GM19238 (cell line): ENCODE measurements around the gene NFKB1.
"Not testable (repeated sequence)": the region's sequence is repeated elsewhere in the genome, so short reads cannot be mapped to it uniquely, and the experiment has no call there.

ENCODE experiments used
- DNase-seq: peaks from one replicate; pipeline ENCODE4 v3.0.0; 2011; ENCODE audit warnings: low spot score; ENCODE audit not compliant: insufficient read length

NFKB1 gene

DNA sequence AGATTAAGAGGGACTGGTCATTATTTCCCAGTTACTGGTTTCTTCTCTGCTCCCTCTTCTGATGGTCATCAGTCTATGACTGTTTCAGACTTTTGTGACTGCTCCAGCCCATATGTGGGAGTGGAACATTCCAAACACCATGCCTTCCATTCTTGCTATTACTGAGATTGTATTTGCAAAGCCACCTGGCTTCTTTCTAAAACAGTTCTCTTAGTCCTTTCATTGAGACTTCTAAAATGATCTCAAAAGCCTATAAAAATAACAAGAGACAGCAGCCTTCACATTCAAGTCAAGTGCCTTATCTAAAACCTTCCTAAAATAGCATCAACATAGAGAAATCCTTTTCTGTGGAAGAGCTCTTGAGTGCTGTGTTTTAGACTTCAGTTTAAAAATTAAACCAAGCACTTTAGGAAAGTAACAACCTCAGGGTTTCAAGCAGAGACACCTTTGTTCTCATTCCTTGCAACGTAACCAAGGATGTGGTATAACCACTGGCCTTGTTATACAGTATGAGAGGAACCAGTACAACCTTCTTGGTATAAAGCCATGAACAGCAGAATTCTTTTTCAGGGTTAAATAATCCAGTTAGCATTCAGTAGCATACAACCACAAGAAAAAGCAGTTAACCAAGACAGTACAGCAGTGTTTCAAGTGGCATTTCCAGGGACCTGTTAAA, 97.1 kb downstream of the NFKB1 start:
- no peak for DNase-seq

DNA sequence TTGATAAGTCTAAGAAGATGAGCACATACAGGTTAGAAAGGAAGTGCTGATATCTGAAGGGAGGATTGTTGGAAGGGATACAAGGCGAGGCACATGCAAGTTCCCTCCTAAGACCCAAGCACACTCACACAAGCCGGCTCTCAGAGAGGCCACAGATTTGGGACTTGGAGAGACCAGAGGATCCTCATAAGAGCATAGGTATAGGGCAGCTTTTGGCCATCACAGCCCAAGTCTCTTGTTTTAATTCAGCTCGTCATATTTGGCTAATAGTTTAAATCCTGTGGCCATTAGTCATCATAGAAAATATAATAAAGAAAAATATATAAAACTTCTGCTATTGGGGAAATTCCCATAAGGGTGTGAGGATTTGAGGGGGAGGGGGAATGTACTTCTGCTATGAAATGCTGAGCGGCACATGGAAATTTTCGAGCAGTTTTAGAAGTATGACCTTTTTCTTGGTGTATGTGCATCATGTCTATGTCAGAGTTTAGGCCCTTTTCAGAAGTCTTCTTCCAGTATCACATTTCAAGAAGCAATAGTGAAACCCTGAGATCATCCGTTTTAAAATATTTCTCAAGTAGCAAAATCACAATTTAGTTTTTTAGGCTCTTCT, 97.7 kb downstream of the NFKB1 start:
- no peak for DNase-seq

DNA sequence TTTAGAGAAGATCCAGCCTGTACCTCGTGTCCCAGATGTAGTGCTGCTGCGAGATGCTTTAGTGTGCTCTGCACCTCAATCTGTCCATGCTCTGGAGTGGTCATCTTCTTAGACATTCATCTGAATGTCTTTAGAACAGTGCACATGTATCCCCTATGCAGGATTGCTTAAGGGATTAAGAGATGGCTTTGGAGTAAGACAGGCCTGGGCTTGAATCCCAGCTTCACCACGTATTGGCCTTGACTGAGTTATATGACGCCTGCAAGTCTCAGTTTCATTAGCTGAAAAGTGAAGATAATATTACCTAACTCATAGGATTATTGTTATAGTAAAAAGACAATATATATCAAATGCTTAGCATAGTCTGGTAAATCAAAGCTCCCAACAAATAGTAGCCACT, 98.3 kb downstream of the NFKB1 start:
- DNase-seq: no peak

DNA sequence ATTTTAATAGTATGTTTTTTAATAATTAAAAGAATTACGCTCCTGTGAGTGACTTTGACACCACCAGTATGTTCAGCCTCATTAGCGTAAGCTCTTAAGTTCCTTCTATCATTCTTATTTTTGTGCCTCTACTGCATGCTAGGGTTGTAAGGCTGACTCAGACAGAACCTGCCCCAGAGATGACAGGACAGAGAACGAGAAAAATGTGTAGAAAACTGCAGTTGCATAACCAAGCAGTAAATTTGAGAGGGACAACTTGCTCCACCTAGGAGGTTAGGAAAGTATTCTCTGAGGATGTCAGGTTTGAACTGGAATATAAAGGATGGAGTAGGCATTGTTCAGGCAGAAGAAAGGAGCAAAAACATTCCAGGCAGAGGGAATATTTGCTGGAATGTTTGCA, 98.7 kb downstream of the NFKB1 start:
- no peak for DNase-seq

DNA sequence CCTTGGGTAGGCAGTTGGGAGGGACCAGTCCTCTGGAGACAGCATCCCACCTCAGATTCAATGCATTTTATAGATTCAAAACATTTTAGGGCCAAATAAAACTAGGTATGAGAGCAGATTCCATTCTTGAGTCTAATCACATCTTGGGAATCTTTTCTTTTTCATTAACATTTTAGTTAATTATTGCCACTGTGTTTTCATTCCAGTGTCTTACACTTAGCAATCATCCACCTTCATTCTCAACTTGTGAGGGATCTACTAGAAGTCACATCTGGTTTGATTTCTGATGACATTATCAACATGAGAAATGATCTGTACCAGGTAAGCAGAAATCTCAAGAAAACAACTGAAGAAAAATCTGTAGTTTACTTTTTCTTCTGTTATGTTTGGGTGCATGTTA, 99.5 kb downstream of the NFKB1 start:
- no peak for DNase-seq

DNA sequence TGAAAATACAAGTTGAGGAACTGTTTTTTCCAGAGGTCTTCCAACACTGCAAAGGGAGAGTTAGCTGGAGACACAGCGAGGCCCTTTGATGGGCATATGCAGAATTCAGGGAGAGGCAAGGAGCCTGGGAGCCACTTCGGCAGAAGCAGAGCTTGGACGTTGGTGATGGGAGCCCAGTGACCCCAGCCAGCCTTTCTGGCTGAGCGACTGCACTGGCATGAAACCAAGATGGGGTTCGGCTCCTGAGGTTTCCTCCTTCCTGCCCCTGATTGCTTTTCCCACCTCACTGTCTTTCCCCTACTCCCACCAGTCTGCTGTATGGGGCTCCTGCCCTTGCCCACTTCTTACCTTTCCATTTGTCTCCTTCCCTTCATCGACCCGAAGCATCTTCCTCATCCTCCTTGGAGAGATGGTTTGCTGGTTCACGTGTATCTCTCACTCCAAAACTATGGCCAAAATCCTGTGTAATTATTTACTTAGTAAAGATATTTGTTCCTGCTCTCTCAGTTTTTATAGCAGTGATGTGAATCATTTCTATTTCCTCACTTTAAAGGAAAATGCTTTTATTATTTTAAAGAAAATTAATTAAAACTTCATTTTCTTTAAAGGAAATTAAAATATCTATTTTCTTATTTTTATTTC, 100.5 kb downstream of the NFKB1 start:
- DNase-seq: no peak

DNA sequence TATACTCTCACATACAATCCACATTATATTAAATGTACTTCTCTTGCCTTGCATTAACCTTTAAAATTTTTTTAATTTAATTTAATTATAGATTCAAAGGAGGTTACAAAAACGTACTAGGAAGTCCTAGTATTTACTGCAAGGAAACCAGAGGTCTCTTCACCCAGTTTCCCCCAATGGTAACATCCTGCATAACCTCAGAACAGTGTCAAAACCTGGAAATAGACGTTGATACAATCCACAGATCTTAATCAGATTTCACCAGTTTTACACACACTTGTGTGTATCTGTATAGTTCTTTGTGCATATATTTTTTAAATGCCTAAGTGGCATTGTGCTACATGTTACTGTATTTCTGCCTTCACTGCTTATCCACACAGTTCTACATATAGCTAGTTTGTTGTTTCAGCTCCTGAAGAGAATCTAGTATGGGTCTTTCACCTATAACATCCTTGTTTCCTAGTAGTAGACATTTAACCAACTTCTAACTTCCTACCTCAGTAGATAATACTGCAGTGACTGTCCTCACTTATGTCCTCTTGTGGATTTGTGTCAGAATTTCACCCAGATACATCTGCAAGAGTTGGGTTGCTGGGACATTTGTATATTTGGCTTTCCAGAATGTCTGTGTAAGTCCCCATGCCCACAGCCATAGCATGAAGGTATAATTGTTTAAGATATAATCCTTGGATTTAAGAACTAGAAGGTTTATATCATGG, 103.2 kb downstream of the NFKB1 start:
- DNase-seq: no peak

DNA sequence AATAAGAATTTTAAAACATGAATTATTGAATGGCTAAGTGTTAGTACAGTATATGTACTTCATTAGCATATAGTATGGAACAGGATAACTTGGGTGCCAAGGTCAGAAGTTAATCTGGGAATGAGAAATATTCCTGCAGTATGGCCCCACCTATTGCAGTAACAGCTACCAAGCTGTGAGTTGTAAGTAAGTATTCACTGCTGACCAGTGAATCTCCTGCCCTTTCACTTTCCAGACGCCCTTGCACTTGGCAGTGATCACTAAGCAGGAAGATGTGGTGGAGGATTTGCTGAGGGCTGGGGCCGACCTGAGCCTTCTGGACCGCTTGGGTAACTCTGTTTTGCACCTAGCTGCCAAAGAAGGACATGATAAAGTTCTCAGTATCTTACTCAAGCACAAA, 105.1 kb downstream of the NFKB1 start:
- DNase-seq: no peak

DNA sequence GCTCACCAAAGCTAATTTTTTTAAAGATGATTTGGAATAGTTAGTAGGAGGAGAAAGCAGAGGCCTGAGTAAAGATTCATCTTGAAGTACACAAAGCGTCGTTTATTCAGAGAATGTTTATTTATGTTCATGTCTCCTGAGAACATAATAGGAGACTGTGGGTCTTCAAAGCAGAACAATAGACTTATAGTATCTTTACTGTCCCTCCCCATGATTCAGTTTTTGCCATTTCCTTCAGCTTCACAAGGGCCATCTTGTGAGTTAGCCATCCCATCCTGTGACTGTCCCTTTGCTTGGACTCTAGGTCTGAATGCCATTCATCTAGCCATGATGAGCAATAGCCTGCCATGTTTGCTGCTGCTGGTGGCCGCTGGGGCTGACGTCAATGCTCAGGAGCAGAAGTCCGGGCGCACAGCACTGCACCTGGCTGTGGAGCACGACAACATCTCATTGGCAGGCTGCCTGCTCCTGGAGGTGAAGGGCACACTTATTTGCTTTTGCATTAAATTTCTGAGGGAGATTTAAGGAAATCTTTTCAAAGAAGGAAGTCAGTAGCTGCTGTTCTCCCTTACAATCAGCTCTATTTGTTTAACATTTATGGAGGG, 105.8 kb downstream of the NFKB1 start:
- DNase-seq: no peak

DNA sequence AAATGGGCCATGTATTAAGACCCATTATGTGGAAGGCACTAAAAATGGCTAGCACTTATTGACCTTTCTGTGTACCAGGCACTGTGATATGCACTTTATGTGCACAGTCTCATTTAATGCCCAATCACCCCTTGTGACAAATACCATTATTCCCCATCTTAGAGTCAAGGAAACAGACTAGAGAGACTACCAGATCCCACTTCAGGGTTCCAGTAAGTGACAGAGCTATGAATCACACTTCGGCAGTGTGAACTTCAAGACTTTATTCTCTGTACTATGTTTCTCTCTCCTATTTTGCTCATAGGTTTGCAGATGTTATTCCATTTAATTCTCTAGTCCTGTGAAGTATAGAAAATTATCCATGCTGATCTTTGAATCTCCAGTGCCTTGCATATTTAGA, 107.0 kb downstream of the NFKB1 start:
- DNase-seq: no peak

DNA sequence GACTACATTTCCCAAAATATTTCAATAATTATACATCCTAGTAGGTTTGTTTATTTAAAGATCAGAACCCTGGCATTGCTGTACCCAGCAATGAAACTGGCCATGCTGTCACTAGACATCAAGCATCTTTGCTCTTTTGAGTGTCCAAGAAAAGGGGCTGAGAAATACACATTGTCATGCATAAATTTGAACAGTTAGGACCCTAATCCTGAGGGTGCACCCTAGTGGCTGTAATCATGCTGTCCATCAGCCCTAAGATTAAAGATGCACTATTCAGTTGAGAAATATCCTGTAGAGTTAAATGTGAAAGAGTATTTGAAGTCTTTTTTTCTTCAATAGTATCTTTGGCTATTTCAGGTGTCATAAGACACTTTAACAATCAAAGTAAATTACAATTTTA, 108.8 kb downstream of the NFKB1 start:
- no peak for DNase-seq

DNA sequence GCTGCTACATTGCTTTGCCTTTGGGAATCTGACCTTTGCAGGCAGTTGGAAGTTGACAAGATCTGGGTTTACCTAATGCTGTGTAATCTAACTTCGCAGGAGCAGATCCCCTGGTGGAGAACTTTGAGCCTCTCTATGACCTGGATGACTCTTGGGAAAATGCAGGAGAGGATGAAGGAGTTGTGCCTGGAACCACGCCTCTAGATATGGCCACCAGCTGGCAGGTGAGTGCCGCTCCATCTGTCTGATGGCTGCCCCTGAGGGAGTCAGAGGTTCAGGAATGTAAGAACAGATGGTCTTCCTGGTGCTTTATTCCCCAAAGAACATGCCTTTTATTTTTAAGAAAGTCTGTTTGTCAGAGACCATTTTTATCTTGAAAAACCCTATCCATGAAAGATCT, 109.3 kb downstream of the NFKB1 start:
- DNase-seq: no peak

DNA sequence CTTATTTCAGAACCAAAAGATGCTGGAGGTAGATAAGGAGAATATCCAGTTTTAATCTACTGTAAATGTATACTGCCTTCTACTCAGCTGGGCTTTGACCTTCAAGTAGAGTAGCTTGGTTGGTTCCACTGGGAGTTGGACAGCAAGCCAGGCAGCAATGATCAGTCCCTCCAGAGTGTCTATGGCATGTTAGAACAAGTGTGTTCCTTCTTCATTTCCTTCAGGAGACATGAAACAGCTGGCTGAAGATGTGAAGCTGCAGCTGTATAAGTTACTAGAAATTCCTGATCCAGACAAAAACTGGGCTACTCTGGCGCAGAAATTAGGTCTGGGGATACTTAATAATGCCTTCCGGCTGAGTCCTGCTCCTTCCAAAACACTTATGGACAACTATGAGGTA, 111.1 kb downstream of the NFKB1 start:
- DNase-seq: no peak

DNA sequence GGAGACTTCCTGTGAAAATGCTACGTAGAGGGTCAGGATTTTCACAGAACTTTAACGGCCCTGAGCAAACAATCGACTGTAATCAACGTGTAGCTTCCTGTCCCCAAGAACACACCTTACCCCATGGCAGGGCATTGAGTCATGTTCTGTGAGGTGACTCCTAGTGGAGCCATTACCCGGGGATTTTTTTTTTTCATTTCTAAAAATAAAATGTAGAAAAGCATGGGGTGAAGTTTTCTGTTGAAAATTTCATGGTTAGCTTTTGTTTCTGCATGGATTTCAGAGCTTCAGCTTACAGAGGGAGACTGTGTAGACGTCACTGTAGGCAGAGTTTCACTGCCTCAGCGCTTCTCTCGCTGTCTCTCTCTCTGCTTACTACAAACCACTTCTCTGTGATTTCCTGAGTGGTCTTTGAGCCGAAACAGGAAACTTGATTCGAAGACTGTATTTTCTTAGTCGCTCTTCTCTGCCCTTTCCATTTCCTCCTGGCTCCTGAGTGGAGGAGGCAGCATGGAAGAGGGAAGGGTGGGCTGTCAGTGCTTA, 111.7 kb downstream of the NFKB1 start:
- no peak for DNase-seq

DNA sequence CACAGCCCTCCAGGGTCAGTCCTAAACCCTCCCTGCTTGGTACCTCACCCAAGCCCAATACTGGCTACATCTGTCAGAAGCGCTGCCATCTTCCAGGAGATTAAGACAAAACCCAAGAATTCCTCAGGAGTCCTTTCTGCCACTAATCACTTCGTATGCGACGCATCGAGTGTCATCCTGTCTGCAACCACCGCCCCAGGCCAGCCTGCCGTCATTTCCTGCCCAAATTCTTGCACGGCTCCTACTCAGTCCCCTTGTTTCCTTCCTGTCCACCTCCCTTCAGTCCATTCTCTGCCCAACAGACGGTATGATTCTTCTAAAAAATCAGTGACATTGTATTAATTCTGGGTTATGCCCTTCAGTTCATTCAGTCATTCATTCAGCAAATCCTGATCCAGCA, 113.6 kb downstream of the NFKB1 start:
- DNase-seq: no peak

DNA sequence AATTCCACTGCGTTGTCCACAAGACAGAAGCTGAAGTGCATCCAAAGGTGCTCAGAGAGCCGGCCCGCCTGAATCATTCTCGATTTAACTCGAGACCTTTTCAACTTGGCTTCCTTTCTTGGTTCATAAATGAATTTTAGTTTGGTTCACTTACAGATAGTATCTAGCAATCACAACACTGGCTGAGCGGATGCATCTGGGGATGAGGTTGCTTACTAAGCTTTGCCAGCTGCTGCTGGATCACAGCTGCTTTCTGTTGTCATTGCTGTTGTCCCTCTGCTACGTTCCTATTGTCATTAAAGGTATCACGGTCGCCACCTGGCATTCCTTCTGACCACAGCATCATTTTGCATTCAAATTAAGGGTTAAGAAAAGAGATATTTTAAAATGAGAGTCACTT, 115.5 kb downstream of the NFKB1 start:
- no peak for DNase-seq

DNA sequence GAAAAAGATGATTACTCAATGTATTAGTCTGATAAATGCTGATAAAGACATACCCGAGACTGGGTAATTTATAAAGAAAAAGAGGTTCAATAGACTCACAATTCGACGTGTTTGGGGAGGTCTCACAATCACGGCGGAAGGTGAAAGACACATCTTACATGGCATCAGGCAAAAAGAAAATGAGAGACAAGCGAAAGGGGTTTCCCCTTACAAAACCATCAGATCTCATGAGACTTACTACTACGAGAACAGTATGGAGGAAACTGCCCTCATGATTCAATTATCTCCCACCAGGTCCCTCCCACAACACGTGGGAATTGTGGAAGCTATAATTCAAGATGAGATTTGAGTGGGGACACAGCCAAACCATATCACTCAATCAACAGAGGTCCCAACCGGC, 117.9 kb downstream of the NFKB1 start:
- not testable (repeated sequence) for DNase-seq

DNA sequence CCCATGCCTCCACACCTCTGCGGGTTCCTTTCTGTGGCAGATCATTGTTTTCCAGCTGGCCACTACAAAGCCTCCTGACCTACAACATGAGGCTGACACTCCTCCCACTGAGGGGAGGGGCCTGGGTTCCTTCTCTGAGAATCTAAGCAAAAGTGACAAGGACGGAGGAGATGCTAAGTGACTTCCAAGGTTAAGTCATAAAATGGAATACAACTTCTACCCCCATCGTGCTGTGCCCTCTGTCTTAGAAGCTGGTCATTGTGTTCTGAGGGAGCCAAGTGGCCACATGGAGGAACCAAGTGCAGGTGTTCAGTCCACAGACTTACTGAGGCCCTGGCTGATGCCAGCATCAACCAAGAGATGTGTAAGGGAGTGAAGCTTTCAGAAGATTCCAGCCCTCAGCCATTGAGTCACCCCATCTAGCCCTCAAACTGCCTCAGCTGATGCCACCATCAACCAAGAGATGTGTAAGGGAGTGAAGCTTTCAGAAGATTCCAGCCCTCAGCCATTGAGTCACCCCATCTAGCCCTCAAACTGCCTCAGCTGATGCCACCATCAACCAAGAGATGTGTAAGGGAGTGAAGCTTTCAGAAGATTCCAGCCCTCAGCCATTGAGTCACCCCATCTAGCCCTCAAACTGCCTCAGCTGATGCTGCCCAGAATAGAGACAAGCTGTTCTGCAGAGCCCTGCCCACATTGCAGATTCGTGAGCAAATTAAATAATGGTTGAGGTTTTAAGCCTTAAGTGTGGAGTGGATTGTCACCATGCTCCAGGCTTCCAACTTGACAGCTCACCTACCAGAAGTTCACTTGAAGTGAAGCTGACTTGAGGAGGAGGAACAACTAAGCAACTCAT, 118.8 kb downstream of the NFKB1 start:
- DNase-seq: not testable (repeated sequence)

DNA sequence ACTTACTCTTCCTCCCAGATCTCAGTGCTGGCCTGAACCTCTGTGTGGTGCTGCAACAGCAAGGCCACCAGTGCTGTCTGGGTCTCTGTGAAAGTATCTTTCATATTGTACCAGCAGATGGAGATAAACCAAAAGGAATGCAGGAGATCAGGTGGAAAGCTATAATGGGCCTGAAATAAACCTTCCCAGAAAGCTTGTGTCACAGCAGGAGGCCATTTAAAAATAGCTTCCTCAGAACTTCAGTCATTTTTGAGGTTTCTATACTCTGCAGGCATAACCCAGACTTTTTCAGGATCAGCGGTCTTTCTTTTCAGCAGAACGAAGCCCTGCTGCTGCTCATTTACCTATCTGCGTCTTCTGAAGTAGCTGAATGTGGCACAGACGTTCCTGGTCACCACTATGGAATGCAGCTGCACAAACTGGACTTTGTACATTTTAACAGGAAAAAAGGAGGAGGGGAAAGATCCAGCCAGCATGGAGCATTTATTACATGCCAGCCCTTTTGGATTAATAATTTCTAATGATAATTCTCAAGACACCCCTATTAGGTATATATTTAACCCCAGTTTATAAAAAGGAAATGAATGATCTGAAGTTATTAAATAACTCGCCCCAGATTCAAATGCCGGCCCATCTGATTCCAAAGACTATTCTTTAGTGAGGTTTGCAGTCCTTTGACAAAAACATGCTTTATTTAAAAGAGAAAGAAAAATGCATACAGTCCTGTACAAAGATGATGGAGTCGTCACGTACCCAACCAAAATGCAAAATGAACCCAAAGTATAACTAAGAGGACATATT, 119.7 kb downstream of the NFKB1 start:
- no peak for DNase-seq

DNA sequence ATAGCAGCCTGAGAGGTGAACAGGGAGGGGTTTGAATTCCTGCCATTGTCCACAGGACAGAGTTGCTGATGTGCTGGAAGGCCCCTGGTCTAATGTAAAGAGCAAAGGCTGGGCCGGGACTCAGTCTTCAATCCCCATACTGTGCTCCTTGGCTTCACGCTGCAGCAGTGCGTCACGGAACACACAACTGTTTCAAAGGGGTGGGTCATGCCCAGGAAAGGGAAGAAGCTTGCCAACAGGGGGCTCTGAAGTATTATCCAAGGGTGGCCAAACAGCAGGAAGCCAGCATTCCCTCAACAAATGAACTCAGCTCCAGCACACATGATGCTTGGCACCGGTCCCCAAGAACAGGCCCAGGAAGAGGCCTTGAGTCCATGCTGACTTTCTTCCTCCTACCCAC, 122.5 kb downstream of the NFKB1 start:
- no peak for DNase-seq
